ENCODE data around the gene ATG5.

Gene ATG5

GRCh38 chr6:106177786-106178185 lies 147.8 kb downstream of the ATG5 start:
- DNase-seq, result no peak

- DNase-seq, result no peak
These were observed 152.3 kb downstream of the ATG5 start for GRCh38 chr6:106173124-106173879.

GRCh38 chr6:106170030-106170791 lies 155.3 kb downstream of the ATG5 start:
- no peak for DNase-seq

GRCh38 chr6:106169517-106169916 lies 156.0 kb downstream of the ATG5 start:
- no peak for DNase-seq

- DNase-seq, result no peak
These were observed 157.3 kb downstream of the ATG5 start for GRCh38 chr6:106168097-106168888.

GRCh38 chr6:106167096-106167814 lies 158.3 kb downstream of the ATG5 start:
- DNase-seq, result no peak

GRCh38 chr6:106165885-106166485 lies 159.6 kb downstream of the ATG5 start:
- no peak for DNase-seq

GRCh38 chr6:106163966-106164877 lies 161.3 kb downstream of the ATG5 start:
- DNase-seq, result peak; percentile 31

GRCh38 chr6:106163446-106163965 lies 162.1 kb downstream of the ATG5 start:
- peak; percentile 28 for DNase-seq

GRCh38 chr6:106162921-106163320 lies 162.6 kb downstream of the ATG5 start:
- DNase-seq, result no peak

- no peak for DNase-seq
These were observed 163.7 kb downstream of the ATG5 start for GRCh38 chr6:106161893-106162292.

GRCh38 chr6:106161311-106161874 lies 164.2 kb downstream of the ATG5 start:
- DNase-seq, result no peak

- no peak for DNase-seq
These were observed 165.4 kb downstream of the ATG5 start for GRCh38 chr6:106160189-106160588.

GRCh38 chr6:106159531-106159940 lies 166.0 kb downstream of the ATG5 start:
- no peak for DNase-seq

GRCh38 chr6:106158816-106159215 lies 166.7 kb downstream of the ATG5 start:
- no peak for DNase-seq

- DNase-seq, result no peak
These were observed 168.7 kb downstream of the ATG5 start for GRCh38 chr6:106156863-106157262.

- DNase-seq, result no peak
These were observed 169.1 kb downstream of the ATG5 start for GRCh38 chr6:106156413-106156812.

- no peak for DNase-seq
These were observed 170.2 kb downstream of the ATG5 start for GRCh38 chr6:106155219-106155830.

- no peak for DNase-seq
These were observed 171.2 kb downstream of the ATG5 start for GRCh38 chr6:106154326-106154725.

- DNase-seq, result no peak
These were observed 172.6 kb downstream of the ATG5 start for GRCh38 chr6:106152952-106153351.
